Fibroblast of the aortic adventitia (primary cell): Measurements from ENCODE around the gene PLA2G12B. TPM values are rescaled to one million over a fixed set of nuclear protein-coding genes. Genes with fewer than 3 reads are reported as not detected.
"Not testable (repeated sequence)": the region's sequence is repeated elsewhere in the genome, so short reads cannot be mapped to it uniquely, and the experiment has no call there.

Experiments used
- DNase-seq: peaks from one replicate; pipeline ENCODE4 v3.0.0-alpha.2; 2010; ENCODE audit warnings: low read depth
- H3K4me3 ChIP-seq: 2 replicates; pipeline ENCODE4 v1.5.1; 2011; ENCODE audit warnings: low read depth, mild to moderate bottlenecking, control low read depth, low read length, moderate library complexity
- CTCF ChIP-seq: IDR thresholded peaks from 2 replicates; pipeline ENCODE4 v1.5.1; 2011; ENCODE audit warnings: mild to moderate bottlenecking, low read length, control low read depth, inconsistent platforms; ENCODE audit not compliant: insufficient read depth
- total RNA-seq: library from RNA; depleted of rRNA; stranded (reverse); fragments of >200 nt; gene quantifications from 2 replicates; pipeline ENCODE4 v1.2.3, GENCODE V29; 2012; ENCODE audit warnings: low replicate concordance

PLA2G12B gene
- total RNA-seq, 1 donor: not detected

GRCh38 chr10:72904806-72905205 is 49.8 kb downstream of the PLA2G12B start:
- H3K4me3 ChIP-seq: no peak overlapping the region
- TF ChIP-seq CTCF: no peak
- no peak for DNase-seq

- not testable (repeated sequence) for DNase-seq, H3K4me3 ChIP-seq
These were observed 50.6 kb downstream of the PLA2G12B start for GRCh38 chr10:72903941-72904446.

- no peak for TF ChIP-seq CTCF
- DNase-seq: no peak
- no peak overlapping the region for H3K4me3 ChIP-seq
These were observed 55.1 kb downstream of the PLA2G12B start for GRCh38 chr10:72899545-72899944.

GRCh38 chr10:72898616-72899015 is 56.0 kb downstream of the PLA2G12B start:
- H3K4me3 ChIP-seq: no peak overlapping the region
- TF ChIP-seq CTCF: no peak
- DNase-seq: no peak

GRCh38 chr10:72895236-72895850 is 59.3 kb downstream of the PLA2G12B start:
- DNase-seq: no peak
- TF ChIP-seq CTCF: no peak
- no peak overlapping the region for H3K4me3 ChIP-seq

- DNase-seq: no peak
- H3K4me3 ChIP-seq: no peak within 1 kb of the TSS
- no peak for TF ChIP-seq CTCF
These were observed 61.3 kb downstream of the PLA2G12B start, which contains the start of gene OIT3 for GRCh38 chr10:72893136-72893798. Gene OIT3, plus strand, starts transcription at chr10:72893739. Its CDS starts 60 bp downstream, at chr10:72893799.

GRCh38 chr10:72890086-72890485 is 64.5 kb downstream of the PLA2G12B start:
- TF ChIP-seq CTCF: no peak
- DNase-seq: no peak
- H3K4me3 ChIP-seq: no peak overlapping the region
